HG02852 (cell line): Measurements from ENCODE around the gene EPM2A.

Source experiments
- ATAC-seq: cut with Tn5 transposase; IDR thresholded peaks from one replicate; pipeline ENCODE4 v1.9.1; 2021; ENCODE audit warnings: mild to moderate bottlenecking, moderate library complexity; ENCODE audit not compliant: unreplicated experiment

Gene EPM2A

DNA sequence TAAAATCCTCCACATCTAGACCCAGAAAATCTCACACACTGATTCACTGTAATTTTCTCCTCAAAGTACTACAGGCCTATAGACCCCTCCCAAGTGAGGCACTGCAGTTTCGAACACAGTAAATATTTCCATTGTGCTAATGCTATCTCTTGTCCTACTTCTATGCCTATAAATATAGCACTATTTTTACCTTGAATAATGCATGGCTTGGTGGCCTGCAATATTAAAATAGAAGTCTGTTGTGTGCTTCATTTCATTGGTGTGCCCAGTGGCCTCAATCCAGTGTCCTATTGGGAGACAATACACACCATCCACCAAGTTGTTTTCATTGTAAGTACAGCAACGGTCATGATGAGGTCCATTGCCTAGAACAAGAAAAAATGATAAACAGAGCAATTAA lies 49.4 kb downstream of the EPM2A start:
- no peak for ATAC-seq

DNA sequence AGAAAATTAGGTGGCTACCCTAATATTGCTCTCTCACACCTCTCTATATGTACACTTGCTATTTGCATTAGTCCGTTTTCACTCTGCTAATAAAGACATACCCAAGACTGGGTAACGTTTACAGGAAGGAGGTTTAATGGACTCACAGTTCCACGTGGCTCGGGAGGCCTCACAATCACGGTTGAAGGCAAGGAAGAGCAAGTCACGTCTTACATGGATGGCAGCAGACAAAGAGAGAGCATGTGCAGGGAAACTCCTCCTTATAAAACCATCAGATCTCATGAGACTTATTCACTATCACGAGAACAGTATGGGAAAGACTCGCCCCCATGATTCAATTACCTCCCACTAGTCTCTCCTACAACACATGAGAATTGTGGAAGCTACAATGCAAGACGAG lies 53.4 kb downstream of the EPM2A start:
- no peak for ATAC-seq

DNA sequence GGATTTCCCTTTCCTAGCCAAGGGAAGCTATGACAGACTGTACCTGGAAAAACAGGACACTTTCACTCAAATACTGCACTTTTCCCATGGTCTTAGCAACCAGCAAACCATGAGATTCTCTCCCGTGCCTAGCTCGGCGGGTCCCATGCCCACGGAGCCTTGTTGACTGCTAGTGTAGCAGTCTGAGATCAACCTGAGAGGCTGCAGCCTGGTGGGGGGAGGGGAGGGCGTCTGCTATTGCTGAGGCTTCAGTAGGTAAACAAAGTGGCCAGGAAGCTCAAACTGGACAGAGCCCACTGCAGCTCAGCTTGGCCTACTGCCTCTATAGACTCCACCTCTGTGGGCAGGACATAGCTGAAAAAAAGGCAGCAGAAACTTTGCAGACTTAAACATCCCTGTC lies 61.8 kb downstream of the EPM2A start:
- no peak for ATAC-seq

DNA sequence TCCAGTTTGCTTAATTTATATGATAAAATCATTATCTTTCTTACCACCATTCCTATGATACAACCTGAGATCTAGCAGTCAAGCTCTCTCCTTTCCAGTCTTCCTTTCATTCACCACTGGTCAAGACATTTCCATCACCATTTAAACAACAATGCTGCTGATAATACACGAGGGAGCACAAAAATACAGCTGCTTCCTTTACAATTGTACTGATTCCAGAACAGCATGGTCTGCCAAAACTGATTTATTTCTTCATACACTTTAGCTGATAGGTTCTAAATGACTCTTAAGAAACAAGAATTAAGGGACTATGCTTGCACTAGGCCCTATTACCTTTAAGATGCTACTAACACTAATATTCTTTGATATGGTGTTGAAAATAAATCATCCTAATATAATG lies 65.0 kb downstream of the EPM2A start:
- no peak for ATAC-seq

DNA sequence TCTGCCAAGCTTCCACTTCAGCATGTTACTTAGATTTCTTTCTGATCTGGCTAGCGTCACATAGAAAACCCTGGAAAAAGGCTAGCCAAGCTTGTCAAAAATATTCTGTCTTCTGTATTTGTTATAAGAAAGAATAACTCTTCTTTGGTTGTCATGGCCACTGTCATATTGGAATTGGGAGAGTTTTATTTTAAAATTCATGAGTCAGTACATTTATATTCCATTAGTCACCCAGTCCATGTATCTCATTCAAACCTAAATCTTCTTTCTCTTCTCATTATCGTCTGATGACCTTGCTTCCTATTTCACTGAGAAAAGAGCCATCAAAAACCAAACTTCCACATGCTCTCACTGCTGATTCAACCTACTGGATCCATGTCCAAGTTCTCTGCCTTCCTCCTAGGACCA lies 65.7 kb downstream of the EPM2A start:
- no peak for ATAC-seq

DNA sequence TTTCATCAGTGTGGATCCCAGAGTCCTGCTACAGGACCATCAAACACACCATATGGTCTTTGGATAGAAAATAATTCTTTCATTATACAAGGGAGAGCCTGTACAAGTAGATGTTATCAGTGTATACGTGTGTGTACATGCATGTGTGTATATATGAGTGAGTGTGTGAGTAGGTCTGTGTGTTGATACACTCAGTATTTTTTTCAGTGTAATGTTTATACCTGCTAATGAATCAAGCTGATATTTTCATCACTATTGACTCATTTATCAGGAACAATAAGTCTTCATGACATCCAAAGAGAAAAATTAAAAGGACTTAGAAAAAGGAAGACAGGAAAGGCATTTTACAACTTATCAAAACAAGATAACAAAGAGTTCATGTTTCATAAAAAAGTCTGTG lies 66.5 kb downstream of the EPM2A start:
- ATAC-seq, result no peak

DNA sequence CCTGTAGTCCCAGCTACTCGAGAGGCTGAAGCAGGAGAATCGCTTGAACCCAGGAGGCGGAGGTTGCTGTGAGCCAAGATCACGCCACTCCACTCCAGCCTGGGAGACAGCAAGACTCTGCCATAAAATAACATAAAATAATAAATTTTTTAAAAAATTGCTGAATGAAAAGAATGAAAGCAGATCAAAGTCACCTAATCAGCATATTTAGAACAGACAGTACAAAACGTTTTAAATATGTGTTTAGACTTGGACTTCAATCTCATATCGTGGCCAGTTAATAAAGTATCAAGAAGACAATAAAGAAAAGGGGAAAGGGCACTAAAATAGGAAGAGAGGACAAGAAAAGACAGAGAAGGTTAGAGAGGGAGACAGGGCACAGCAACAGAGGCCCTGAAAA lies 74.6 kb downstream of the EPM2A start:
- ATAC-seq, result no peak

DNA sequence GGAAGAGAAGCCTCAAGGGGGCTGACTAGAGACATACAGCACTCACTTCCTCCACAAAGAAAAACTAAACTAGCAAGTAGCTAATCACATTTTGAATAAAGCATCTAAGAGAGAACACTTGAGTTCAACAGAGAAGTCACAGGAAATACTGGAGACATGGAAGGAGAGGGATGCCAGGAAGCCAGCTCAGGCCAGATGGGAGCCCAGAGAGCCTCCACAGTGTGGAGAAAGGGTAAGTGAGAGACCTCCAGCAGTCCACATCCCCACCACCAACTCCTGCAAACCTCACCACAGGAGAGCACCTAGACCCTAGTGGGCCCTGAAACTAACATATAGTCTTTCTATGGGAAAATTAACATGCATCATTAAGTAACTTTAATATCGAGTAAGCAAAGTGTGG lies 79.2 kb downstream of the EPM2A start:
- no peak for ATAC-seq

DNA sequence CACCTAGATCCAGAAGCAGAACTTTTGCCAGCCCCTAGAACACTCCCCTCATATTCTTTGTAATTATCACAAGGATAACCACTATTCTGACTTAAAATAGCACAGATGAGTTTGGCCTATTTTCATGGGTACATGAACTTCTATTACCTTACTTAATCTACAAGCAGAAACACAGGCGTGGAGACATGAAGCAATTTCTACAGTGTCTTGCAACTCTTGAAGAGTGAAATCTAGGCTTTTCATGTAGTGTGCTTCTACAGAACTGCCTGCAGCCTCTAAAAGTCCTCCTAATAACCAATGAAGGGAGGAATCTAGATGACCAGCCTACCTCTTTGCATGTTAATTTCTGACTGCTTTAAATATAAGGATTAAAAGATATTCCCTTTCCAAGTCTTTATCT lies 82.7 kb downstream of the EPM2A start:
- no peak for ATAC-seq

DNA sequence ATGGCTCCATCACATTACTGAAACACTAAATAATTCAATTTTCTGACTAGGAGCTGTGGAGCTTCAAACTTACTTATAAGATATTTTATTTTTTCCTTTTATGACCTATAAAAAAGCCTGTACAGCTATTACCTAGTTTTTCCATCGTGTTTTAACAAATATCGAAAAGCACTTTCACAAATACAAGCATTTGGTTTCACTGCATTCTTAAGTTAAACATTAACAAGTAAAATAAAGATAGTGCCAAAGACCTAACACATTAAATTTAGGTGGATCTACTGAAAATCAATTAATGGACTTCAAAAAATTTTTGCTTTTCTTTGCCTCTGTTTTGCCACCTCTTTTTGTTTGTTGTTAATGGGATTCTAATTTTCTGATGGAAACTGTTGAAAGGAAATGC lies 83.3 kb downstream of the EPM2A start:
- ATAC-seq, result no peak

DNA sequence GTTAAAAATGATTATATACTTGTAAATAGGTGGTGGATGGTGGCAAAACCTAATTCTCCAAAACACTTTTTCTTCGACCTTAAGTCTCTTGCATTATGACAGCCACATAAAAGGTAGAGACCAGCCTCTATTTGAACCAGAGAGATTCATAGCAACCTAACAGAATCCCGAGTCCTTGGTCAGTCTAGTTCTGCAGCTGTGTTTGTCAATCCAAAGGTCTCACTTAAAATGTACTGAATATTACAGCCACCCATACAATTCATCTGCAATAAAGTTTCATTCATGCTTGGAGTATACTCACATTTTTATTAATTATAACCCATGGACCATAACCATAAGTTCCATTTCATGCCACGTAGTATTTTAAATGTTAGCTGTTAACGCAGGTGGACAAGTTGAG lies 87.2 kb downstream of the EPM2A start:
- no peak for ATAC-seq

DNA sequence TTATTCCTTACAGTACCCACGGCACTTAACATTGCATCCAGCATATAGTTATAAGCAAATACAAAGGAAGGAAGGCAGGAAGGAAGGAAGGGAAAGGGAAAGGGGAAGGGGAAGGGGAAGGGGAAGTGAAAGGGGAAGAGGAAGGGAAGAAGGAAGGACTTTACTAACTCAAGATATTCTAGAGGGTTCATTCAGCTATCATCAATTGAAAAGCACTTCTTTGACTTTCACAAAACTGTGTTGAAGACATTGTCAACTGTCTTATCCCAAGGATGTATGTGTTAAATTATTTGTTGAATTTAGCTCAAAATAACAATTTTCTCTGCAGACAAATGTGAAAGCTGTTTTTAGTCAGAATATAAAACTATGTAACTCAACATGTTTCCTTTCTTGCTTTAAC lies 87.7 kb downstream of the EPM2A start:
- ATAC-seq, result no peak

DNA sequence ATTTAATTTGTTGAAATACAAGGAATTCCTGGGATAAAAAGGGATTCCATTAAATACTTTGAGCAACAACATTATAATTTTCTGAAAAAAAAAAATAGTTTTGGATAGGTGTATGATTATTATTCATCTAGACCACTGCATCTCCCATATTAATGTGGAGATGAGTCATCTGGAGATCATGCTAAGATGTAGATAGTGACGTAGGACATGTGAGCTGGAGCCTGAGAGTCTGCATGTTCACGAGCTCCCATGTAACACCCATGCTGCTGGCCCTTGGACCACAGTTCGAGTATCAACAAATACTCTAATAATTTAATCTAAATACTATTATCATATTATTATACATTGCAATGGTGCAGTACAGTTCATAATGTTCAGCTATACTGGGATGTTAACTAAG lies 91.6 kb downstream of the EPM2A start:
- ATAC-seq, result no peak

DNA sequence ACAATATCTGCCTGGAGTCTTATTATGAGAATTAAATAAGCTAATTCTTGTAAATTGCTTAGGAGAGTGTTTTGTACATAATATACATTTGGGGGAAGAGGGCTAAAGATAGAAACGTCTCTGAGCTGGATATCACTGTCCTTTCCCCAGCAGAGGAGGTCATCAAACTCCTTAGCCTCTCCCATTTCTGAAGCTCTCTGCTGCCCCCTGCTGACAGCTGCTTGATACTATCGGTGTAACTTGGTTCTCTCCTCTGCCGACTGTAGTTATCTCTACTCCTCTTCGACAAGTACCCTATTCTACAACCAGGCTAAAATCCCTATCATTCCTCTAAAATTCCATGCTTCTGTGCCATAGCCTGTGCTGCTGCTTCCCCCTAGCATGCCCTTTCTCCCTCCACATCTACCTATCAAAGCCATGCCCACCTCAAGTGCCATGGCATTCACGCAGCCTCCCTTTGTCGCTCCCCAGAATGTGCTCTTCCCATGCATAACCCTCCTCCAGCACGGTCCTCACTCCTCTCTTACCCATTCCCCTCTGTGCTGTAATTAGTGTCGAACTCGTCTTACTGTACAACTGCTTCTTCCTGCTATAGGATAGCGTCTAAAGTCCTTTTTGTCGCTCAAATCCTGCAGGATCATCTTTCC lies 101.2 kb downstream of the EPM2A start:
- ATAC-seq, result peak; percentile 95

DNA sequence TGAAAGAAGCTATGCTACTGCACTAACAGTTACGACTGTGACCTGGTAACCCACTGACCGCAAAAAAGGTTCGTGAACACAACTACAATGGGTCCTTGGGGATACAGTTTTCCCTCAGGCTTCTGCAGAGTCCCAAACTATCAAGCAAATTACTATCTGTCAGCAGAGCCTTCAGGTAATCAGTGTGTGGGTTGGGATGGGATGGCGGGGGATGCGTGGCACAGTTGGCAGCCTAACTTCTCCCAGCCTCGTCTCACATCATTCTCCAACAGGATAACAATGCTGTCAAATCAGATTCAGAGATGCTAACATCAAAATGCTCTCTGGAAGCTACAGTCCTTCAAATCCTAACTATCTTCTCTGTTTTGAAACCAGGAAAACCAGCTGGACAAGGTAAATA lies 102.3 kb downstream of the EPM2A start:
- ATAC-seq, result no peak

DNA sequence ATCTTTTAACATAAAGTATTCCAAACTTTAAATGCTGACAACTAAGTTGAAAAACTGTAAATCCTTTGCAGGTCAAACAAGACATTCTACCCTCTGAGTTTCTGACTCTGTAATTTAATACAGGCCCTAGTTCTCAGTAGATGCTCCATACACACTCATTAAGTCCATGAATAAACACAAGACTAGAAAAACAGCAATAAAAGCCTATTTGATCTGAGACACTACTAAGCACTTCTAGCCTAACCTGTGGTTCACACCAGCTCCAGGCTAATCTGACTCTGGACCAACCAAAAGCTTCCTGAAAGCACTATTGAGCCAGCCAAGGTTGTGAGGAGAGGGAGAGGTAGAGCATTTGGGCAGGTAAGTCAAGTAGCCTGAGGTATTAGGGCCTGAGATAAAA lies 103.9 kb downstream of the EPM2A start:
- no peak for ATAC-seq

DNA sequence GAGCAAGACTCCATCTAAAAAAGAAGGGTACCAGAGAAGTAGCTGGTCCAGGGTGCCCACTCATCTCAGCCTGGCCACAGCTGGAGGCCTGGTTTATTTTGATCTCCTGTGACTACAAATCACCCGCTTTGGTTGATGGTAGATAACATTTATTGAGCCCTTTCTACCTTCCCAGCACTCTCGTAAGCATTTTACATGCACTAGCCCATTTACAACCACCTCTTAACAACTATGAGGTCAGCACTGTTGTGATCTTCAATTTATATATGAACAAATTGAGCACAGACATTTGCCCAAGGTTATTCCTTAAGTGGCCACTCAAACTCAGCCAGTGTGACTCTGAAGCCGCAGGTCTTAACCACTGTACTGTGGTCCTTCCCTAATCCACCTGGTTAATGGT lies 104.7 kb downstream of the EPM2A start:
- ATAC-seq, result no peak

DNA sequence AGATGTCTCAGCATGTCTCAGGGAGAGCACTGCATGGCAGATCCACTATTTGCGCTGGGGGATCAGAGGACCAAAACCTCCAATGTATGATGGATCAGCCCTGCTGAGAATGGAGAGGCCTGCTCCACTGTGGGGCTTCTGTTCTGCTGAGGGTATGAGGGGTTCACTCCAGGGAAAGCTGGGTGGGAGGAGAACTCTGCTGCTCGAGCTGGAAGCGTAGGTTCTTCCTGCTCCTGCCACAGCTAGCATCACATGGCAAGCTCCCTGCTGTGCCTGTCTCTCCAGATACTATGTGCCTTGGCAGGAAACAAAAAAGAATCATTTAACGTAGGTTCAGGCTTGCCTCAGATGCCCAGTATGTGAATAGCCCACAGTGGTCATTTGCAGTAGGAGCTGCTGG lies 105.8 kb downstream of the EPM2A start:
- ATAC-seq, result no peak

DNA sequence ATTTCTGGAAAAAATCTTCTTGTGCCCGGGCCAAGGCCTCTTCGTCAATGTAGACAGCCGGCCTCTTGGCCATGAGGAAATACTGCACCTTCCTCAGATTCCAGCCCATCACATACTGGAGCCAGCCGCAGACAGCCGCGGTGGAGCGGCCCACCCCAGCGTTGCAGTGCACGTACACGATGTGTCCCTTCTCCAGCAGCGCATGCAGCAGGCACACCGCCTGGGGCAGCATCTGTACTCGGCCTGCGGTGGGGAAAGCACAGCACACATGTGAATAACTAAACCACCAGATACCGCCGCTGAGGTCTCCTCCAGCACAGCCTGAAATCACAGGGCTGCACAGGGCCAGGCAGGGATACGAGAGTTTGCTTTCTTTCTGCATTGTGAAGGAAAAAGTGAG lies 107.9 kb downstream of the EPM2A start:
- no peak for ATAC-seq

DNA sequence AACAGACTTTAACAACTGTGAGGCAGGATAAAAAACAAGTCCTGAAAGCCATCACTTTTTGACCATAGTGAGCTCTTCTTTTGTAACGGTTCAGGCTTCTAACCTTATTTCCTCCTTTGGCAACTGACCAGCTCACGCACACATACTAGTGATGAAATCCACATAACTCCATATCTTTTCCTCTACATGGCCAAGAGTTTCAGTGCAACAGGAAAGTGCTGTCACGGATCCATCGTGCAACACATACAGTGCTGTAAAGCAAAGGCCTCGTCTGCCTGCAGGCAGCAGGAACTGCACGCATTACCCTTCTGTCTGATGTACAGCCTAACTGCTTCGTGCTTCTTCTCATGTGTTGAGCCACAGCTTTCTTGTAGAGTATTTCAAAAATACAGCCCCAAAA lies 108.5 kb downstream of the EPM2A start:
- no peak for ATAC-seq

DNA sequence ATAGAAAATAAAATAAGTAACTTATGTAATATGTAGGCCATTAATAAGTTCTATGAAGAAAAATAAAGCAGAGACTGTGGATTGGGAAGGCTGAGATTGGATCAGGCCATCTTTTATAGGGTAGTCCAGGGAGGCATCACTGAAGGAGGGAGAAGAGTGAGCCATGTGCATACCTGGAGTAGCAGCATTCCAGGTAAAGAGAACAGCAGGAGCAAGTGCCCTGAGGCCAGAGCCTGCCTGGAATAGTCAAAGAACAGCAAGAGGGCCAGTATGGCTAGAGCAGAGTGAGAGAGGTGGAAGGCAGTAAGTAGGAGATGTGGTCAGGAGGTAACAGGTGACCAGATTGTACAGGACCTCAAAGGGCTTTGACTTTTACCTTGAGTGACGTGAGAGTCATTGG lies 112.1 kb downstream of the EPM2A start:
- no peak for ATAC-seq

DNA sequence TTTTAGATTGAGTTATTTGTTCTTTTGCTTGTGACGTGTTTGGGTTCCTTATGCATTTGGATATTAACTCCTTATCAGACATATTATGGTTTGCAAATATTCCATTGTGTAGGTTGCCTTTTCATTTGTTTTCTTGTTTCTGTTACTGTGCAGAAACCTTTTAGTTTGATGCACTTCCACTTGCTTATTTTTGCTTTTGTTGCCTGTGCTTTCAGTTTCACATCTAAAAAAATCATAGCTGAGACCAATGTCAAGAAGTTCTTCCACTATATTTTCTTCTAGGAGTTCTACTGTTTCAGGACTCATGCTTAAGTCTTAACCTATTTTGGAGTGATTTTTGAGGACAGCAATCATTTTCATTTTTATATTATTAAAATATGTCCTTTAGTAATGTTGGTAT lies 113.5 kb downstream of the EPM2A start:
- peak; percentile 54 for ATAC-seq

DNA sequence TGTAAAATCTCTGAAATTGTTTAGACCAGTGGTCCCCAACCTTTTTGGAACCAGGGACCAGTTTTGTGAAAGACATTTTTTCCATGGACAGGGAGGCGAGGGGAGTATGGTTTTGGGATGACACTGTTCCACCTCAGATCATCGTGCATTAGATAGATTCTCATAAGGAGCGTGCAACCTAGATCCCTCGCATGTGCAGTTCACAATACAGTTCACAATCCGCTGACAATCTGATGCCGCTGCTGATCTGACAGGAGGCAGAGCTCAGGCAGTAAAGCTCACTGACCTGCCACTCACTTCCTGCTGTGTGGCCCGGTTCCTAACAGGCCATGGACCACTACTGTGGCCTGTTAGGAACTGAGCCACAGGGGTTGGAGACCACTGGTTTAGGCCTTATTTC lies 115.2 kb downstream of the EPM2A start:
- no peak for ATAC-seq

DNA sequence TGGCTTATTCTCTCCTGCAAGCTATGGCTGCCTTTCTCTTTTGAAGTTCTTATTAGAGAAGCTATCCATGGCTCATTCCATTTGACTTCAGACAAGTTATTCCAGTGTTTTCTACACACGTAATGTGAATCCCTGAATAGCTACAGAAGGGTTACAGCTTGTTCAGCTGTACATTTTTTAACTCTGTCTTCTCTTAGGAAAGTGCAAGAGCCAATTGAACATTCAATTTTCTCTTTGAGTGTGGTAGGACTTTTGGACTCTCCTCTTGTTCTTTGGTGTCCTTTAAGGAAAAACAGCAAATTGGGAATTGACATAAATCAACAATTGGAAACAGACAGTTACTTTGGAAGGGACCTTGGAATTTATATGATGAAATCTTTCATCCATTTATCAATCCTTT lies 125.8 kb downstream of the EPM2A start:
- ATAC-seq, result no peak
